ENCODE measurements around the gene WDR33. TPM values are rescaled to one million over a fixed set of nuclear protein-coding genes. Genes with fewer than 3 reads are reported as not detected.

Gene WDR33
- total RNA-seq, 2 experiments from 2014 or later, result 64.3 to 68.3 TPM

DNA sequence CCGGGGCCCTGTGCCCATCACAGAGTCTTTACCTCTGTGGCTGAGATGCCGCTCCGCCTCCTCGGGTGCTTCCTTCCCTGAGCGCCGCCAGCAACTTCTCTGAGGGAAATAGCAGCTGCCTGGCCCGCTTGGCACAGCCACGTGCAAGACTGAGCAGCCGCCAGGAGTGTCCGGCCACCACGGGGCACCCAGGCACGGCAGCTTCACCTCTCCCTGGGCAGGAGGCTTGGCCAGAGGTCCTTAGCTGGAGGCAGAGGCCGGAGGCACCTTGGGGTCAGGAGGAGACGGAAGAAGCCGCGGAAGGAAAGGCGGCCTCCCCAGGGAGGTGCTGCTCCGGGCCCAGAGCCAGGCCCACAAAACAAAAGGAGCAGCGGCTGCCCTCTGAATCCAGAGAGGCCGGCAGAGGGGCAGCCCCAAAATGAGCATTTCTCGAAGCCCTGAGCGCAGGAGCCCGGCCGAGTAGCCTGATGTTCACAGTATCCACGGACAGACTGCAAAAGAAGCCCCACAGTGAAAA is 129.6 kb downstream of the WDR33 start:
- ChIA-PET CTCF (interaction anchor here (2.0 kb wide), 1 partner anchor 90 kb away, joined by 6 read pairs; no protein-coding TSS in a partner anchor), POLR2A (interaction anchor here (0.6 kb wide), 1 partner anchor 13 kb away, joined by 3 read pairs; no protein-coding TSS in a partner anchor)
- ATAC-seq (no peak), DNase-seq (no peak)
- Mint-ChIP-seq H3K9me3 (ENCODE audit: insufficient read depth) (no peaks in the 10 kb centered on the region), H3K4me3 (no peak overlapping the region), H3K4me1 (ENCODE audit: low read depth) (peaks cover 2% of the 10 kb centered on the region), H3K27me3 (ENCODE audit: low read depth) (peaks cover 29% of the 10 kb centered on the region), H3K27ac (no peak overlapping the region), H3K36me3 (ENCODE audit: low read depth) (no peaks in the 10 kb centered on the region)

DNA sequence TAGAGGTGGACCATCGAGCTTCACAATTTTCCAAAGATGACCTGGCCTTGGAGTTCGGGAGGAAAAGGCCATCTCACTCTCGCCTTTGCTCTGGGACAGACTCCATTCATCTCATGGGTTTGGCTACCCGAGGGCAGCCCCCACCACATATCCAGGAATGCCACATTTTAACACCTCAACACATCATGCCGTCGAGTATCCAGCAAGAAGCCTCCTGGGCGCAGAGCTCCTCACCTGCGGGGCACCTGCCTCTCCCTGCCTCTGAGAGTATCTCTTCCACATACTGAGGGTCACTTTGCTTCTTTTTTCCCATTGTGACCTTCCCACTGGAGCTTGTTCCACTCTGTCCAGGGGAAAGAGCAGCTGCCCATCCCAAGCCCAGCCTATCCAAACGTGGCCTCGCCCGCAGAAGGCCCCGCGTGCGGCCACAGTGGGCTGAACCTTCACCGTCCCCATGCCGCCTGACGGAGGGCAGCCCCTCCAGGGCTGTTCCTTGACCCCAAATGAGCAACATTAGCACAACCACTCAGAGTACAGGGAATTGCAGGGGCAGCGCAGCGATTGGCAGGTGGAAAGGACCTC is 130.2 kb downstream of the WDR33 start:
- no peak for DNase-seq
- ChIA-PET CTCF (interaction anchor here (2.0 kb wide), 1 partner anchor 89 kb away, joined by 6 read pairs; no protein-coding TSS in a partner anchor), POLR2A (no interaction called here)
- no peak for ATAC-seq
- H3K27ac Mint-ChIP-seq, result no peak overlapping the region
- H3K36me3 Mint-ChIP-seq (ENCODE audit: low read depth), result no peaks in the 10 kb centered on the region
- peaks cover 32% of the 10 kb centered on the region for H3K27me3 Mint-ChIP-seq (ENCODE audit: low read depth)
- peaks cover 2% of the 10 kb centered on the region for H3K4me1 Mint-ChIP-seq (ENCODE audit: low read depth)
- H3K4me3 Mint-ChIP-seq, result no peak overlapping the region
- H3K9me3 Mint-ChIP-seq (ENCODE audit: insufficient read depth), result no peaks in the 10 kb centered on the region

DNA sequence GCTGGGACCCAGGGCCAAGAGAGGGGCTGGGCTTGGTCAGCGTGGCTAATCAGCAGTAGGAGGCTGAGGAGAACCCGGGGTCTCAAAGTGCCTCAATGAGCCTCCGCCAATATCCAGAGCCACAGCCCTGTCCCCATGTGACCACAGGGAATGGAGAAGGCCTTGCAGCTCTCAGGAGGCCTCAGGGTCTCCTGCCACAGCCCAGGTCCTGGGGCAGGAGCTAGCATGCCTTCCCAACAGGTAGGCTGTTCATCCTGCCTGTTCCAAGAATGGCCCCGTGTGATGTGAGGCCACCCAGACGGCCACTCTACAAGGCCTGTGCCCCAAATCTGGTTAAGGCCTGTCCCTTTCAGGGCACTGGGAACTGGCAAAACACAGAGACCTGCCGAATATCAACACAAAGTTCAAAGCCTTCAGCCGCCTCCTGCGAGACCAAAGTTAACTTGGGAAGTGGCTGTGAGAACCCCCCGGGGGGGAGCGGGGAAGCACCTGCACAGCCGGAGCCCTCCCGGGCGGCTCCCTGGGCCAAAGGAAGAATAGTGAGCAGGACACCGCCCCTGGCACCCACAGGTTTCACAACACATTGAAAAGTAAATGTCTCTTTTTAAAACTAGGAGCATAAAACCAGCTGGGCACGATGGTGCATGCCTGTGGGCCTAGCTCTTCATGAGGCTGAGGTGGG is 131.2 kb downstream of the WDR33 start:
- no peaks in the 10 kb centered on the region for H3K36me3 Mint-ChIP-seq (ENCODE audit: low read depth)
- no peak overlapping the region for H3K4me3 Mint-ChIP-seq
- H3K27ac Mint-ChIP-seq, result no peak overlapping the region
- no peaks in the 10 kb centered on the region for H3K9me3 Mint-ChIP-seq (ENCODE audit: insufficient read depth)
- ChIA-PET POLR2A (no interaction called here), CTCF (interaction anchor here (2.0 kb wide), 1 partner anchor 88 kb away, joined by 6 read pairs; no protein-coding TSS in a partner anchor)
- H3K4me1 Mint-ChIP-seq (ENCODE audit: low read depth), result peaks cover 2% of the 10 kb centered on the region
- DNase-seq (no peak), ATAC-seq (no peak)
- peaks cover 37% of the 10 kb centered on the region for H3K27me3 Mint-ChIP-seq (ENCODE audit: low read depth)

DNA sequence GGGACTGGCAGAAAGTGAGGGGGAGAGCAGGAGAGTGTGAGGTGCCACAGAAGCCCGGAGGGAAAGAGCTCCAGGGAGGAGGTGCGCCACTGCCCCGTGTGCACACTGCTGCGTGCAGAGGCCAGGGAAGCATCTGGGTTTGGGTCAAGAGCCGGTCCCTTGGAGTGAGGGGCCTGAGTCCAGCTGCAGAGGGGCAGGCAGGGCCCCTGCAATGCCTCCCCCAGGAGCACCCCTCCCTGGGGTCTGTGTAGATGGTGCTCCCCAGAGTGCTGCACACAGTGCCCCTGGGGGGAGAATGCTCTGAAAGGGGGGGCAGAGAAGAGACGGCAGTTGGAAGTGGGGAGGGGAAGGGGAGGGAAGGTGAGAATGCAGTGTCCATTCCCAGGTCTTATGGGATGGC is 132.0 kb downstream of the WDR33 start:
- Mint-ChIP-seq H3K4me3 (no peak overlapping the region), H3K27ac (no peak overlapping the region), H3K9me3 (ENCODE audit: insufficient read depth) (no peaks in the 10 kb centered on the region), H3K36me3 (ENCODE audit: low read depth) (peaks cover 2% of the 10 kb centered on the region), H3K4me1 (ENCODE audit: low read depth) (peaks cover 6% of the 10 kb centered on the region), H3K27me3 (ENCODE audit: low read depth) (peaks cover 41% of the 10 kb centered on the region)
- DNase-seq (no peak), ATAC-seq (no peak)
- CTCF ChIA-PET, result no interaction called here
- POLR2A ChIA-PET, result no interaction called here

DNA sequence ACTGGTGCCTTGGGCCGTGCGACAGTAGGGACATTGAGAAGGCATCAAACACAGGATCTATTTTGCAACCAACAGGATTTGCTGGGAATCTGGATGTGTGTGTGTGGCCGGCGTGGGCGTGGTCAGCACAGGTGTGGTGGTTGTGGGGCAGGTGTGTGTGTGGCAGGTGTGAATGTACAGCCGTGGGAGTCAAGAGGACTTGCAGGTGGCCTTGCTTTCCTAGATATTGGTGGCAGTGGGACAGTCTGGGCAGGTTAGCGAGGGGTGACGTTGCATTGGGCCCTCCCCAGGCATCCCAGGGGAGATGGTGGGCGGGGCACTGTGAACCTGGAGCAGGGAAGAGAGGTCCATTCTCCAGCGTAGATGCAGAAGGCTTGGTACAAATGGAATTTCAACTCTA is 132.4 kb downstream of the WDR33 start:
- Mint-ChIP-seq H3K9me3 (ENCODE audit: insufficient read depth) (no peaks in the 10 kb centered on the region), H3K27me3 (ENCODE audit: low read depth) (peaks cover 46% of the 10 kb centered on the region), H3K36me3 (ENCODE audit: low read depth) (peaks cover 2% of the 10 kb centered on the region), H3K4me3 (no peak overlapping the region), H3K27ac (no peak overlapping the region), H3K4me1 (ENCODE audit: low read depth) (peaks cover 6% of the 10 kb centered on the region)
- ChIA-PET POLR2A (no interaction called here), CTCF (no interaction called here)
- ATAC-seq (no peak), DNase-seq (no peak)

DNA sequence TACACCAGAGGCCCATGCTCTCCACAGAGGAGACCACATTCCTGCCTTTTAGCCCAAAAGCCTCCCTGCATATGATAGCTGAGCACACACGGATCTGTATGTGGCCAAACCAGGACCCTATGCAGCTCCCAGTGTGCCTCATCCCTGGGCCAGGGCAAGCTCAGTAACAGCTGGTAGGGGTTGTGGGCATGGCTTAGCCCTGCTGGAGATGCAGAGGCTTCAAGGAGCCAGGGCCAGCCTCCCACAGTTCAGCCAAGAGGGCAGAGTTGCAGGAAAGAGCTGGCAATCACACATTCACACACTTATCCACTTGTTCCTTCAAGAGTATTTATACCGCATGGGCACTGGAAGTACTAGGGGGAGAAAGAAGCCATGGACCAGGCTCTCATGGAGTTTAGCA is 134.1 kb downstream of the WDR33 start:
- H3K9me3 Mint-ChIP-seq (ENCODE audit: insufficient read depth), result no peaks in the 10 kb centered on the region
- no peak overlapping the region for H3K4me3 Mint-ChIP-seq
- peaks cover 4% of the 10 kb centered on the region for H3K4me1 Mint-ChIP-seq (ENCODE audit: low read depth)
- H3K27me3 Mint-ChIP-seq (ENCODE audit: low read depth), result peaks cover 59% of the 10 kb centered on the region
- ChIA-PET POLR2A (no interaction called here), CTCF (interaction anchor here (2.6 kb wide), 1 partner anchor 86 kb away, joined by 13 read pairs; no protein-coding TSS in a partner anchor)
- no peak overlapping the region for H3K27ac Mint-ChIP-seq
- peaks cover 2% of the 10 kb centered on the region for H3K36me3 Mint-ChIP-seq (ENCODE audit: low read depth)
- DNase-seq (no peak), ATAC-seq (no peak)

DNA sequence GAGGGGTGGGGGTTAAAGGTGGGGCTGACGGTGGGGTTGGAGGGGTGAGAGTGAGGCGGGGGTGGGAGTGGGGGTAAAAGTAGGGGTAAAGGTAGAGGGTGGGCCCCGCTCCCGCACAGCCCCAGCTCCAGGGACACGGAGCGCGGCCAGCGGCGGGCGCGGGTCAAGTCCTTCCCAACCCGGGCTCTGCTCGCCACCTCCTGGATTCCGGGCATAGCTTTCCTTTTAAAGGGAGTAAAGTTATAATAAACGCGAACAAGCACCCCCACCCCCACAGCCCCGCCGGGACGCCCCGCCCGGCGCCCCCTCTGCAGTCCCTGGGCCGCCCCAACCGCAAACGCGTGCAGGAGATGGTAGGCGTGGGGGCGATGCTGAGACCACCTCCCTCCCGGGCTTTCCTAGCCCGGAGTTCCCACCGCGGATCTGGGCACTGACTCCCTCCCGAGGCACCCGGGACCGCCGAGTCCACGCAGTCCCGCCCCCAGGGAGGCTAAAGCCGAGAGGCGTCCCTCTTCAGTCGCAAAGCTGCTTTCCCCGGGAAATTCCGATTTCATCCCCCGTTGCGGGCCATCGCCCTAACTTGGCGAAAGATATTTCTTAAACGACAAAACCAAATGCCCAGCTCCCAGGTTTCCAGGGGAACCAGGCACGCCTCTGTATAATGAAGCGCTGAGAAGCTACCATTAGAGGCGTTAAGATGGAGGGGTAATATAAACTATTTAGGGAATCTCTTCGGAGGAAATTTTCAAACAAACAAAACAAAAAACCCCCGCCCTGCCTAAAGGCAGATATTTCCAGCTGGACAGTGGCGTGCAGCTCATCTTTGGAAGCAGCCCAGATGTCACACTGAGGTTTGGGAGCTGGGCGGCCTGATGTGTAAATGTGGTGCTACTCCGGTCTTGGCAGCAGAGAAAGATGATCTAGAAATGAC is 135.4 kb downstream of the WDR33 start, which contains the start of gene LIMS2:
Gene LIMS2 (minus strand): TSS at position 200 of the 931 bp plus-strand sequence. CDS start 506 bp downstream, outside the sequence.
- H3K4me1 Mint-ChIP-seq (ENCODE audit: low read depth), result peaks cover 4% of the 10 kb centered on the region
- DNase-seq (no peak), ATAC-seq (no peak)
- H3K36me3 Mint-ChIP-seq (ENCODE audit: low read depth), result peaks cover 2% of the 10 kb centered on the region
- ChIA-PET POLR2A (no interaction called here), CTCF (interaction anchor here (0.9 to 2.6 kb wide), 2 partner anchors 25 to 85 kb away, joined by 3 to 13 read pairs; no protein-coding TSS in a partner anchor)
- peaks cover 61% of the 10 kb centered on the region for H3K27me3 Mint-ChIP-seq (ENCODE audit: low read depth)
- H3K27ac Mint-ChIP-seq, result no peak within 1 kb of the TSS
- H3K4me3 Mint-ChIP-seq, result peak within 1 kb of the TSS; percentile 50
- H3K9me3 Mint-ChIP-seq (ENCODE audit: insufficient read depth), result no peaks in the 10 kb centered on the region

DNA sequence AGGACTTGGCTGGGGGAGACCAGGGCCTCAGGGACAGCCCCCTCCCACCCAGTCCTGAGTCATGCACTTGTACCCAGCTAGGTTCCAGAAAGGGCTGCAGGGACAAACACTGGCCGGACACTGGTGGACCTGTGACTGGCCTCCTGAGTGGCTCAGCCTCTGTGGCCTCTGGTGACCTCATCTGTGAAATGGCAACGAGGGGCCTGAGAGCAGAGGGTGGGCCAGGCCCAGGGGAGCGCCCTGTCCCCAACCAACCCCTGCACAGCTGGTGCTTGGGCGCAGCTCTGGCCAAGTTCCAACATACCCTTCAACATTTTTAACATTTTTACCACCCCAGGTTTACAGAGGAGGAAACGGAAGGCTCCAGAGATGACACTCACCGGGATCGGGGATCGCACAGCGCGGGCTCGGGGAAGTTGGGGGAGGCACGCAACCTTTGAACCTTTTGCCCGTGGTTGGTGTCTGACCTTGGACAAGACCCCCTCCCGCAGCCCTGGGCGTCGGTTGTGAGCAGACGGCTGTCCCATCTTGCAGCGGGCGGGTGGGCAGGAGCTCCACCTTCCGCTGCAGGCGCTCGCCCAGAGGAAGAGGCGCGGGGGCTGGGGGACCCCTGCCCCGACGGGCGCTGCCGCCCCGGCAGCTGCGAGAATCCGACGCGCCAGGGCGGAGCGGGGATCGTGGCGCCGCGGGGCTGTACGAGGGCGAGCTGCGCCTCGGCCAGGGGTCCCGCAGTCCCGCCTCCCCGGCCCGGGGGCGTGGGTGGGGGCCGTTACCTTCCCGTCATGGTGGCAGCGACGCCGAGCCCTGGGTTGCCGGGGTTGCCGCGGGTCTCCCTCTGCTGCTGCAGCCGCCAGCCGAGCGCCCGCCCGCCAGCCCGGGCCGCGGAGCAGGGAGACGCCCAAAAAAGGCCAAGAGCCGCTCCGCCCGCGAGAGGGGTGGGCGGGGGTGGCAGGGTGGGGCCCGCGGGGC is 136.4 kb downstream of the WDR33 start:
- H3K4me1 Mint-ChIP-seq (ENCODE audit: low read depth), result peaks cover 4% of the 10 kb centered on the region
- H3K9me3 Mint-ChIP-seq (ENCODE audit: insufficient read depth), result no peaks in the 10 kb centered on the region
- peaks cover 70% of the 10 kb centered on the region for H3K27me3 Mint-ChIP-seq (ENCODE audit: low read depth)
- ATAC-seq (peak; percentile 50), DNase-seq (no peak)
- ChIA-PET CTCF (no interaction called here), POLR2A (no interaction called here)
- no peak overlapping the region for H3K27ac Mint-ChIP-seq
- peak overlapping the region; percentile 50 for H3K4me3 Mint-ChIP-seq
- H3K36me3 Mint-ChIP-seq (ENCODE audit: low read depth), result peaks cover 2% of the 10 kb centered on the region

DNA sequence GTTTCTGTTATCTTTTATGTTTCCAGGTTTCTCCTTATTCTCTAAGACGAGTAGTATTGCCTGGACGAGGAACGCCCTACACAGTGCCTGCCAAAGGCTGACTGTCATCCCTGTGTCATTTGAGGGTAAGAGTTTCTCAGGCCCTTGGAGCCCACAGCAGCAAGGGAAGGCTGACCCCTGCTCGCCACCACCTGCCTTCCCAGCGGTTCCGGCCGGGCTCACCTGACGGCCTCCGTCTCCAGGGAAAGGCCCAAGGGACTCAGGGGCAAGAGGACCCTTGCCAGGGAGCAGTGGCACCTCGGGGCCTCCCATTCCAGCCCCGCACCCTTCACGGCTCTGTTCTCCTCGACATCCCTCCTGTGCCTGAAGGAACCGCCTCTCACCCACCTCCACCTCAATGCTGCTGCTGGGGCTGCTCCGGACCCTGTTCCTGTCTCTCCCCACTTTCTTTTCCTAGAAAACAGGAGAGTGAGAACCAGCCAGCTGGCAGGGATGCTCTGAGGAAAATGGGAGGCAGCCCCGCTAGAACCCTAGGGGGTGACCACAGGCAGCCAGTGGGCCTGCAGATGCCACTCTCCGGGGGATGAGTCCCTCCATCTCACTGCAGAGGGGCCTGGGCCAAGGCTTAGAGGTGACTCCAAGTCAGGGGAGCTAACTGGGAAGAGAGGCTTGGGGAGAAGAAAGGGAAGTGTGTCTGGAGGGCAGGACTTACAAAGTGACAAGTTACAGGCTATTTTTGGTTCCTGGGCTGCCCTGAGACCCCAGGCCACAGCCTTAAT is 137.5 kb downstream of the WDR33 start:
- DNase-seq (no peak), ATAC-seq (no peak)
- Mint-ChIP-seq H3K36me3 (ENCODE audit: low read depth) (peaks cover 2% of the 10 kb centered on the region), H3K27me3 (ENCODE audit: low read depth) (peaks cover 70% of the 10 kb centered on the region), H3K9me3 (ENCODE audit: insufficient read depth) (no peaks in the 10 kb centered on the region), H3K27ac (no peak overlapping the region), H3K4me3 (no peak overlapping the region), H3K4me1 (ENCODE audit: low read depth) (peaks cover 4% of the 10 kb centered on the region)
- CTCF ChIA-PET, result no interaction called here
- POLR2A ChIA-PET, result interaction anchor here (0.6 kb wide), 1 partner anchor 12 kb away, joined by 3 read pairs; no protein-coding TSS in a partner anchor
